Choroid plexus epithelial cell (primary cell): ENCODE results near the gene SLC35F1.

Experiments used
- DNase-seq: peaks from one replicate; pipeline ENCODE4 v3.0.0-alpha.2; 2010; ENCODE audit warnings: low read depth
- H3K4me3 ChIP-seq: 2 replicates; pipeline ENCODE4 v1.5.1; 2011; ENCODE audit warnings: low read depth, mild to moderate bottlenecking, control low read depth, low read length, moderate library complexity
- CTCF ChIP-seq: conservative IDR thresholded peaks from 2 replicates; pipeline ENCODE4 v1.5.1; 2011; ENCODE audit warnings: low read depth, mild to moderate bottlenecking, control low read depth, inconsistent platforms, low read length, moderate library complexity

Gene SLC35F1

DNA sequence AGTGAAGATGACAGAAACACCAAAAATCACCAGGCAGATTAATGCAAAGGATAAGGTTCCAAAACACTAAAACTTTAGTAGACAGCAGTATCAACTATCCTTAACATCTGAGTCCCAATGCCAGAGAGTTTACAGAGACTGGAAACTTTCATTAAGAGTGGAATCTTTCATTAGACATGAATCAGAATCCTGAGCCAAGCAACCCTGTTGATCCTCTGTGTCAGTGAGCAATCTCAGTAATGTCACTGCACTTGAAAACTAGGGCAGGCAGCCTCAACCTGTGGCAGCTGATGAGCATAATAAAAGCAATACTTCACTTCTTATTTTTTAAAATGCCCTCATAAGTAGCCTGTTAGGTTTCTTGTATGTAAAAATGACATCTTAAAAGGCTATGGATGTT lies 388.3 kb downstream of the SLC35F1 start:
- no peak overlapping the region for H3K4me3 ChIP-seq
- DNase-seq = no peak
- TF ChIP-seq CTCF = no peak

GRCh38 chr6:118296129-118296901 lies 389.3 kb downstream of the SLC35F1 start:
- no peak for DNase-seq
- no peak overlapping the region for H3K4me3 ChIP-seq
- no peak for TF ChIP-seq CTCF

DNA sequence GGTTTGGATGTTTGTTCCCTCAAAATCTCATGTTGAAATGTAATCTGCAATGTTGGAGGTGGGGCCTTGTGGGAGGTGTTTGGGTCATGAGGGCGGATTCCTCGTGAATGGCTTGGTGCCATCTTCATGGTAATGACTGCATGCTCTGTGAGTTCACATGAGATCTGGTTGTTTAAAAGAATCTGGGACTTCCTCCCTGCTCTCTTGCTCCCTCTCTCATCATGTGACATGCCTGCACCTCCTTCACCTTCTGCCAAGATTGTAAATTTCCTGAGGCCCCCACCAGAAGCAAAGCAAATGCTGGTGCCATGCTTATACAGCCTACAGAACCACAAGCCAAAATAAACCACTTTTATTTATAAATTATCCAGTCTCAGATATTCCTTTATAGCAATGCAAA lies 390.8 kb downstream of the SLC35F1 start:
- no peak overlapping the region for H3K4me3 ChIP-seq
- DNase-seq = no peak
- TF ChIP-seq CTCF = no peak

DNA sequence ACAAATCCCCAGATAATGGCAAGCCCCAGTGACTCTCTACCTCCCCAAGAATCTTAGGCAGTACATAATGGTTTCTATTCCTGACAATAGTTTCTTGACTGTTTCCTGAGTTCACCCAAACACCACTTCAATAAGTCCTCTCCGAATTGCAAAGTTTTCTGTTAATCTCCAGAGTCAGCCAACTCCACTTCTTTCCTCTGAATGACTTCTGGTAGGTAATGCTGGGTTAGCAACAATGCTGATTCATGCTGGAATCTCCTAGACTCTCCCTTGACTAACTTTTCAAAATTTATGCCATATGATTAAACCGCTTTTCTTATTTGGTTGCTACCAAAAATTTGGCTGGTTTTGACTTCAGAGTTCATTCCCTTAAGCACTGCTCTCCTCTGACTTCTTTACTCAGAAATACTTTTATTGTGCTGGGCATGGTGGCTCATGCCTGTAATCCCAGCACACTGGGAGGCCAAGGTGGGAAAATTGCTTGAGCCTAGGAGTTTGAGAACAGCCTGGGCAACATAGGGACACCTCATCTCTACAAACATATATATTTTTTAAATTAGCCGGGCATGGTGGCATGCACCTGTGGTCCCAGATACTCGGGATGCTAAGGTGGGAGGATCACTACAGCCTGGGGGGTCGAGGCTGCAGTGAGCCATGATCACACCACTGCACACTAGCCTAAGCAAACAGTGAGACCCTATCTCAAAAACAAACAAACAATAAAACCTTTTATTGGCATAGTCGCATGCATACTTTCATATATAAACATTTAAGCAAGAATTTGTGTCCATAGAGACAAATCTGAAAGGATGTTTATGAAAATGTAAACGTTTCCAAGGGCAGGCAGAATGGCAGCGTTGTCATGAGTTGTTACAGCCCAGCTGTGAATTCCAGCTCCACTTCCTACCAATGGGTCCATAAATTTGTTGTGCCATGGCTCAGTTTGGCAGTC lies 391.7 kb downstream of the SLC35F1 start:
- no peak for DNase-seq
- no peak overlapping the region for H3K4me3 ChIP-seq
- TF ChIP-seq CTCF = no peak

GRCh38 chr6:118299457-118299856 lies 392.4 kb downstream of the SLC35F1 start:
- no peak for TF ChIP-seq CTCF

GRCh38 chr6:118304321-118304720 lies 397.3 kb downstream of the SLC35F1 start:
- H3K4me3 ChIP-seq = no peak overlapping the region
- no peak for TF ChIP-seq CTCF
- DNase-seq = no peak

More at GRCh38 chr6:118299457-118299856, 392.4 kb downstream of the SLC35F1 start:
- DNase-seq = no peak
- H3K4me3 ChIP-seq = no peak overlapping the region
